Activated CD4-positive, alpha-beta T cell treated with anti-CD3 and anti-CD28 coated beads, Interleukin-2, amount 50 U/mL, for 1 hour (primary cell): ENCODE results near the gene RASSF7.

Source experiments
- DNase-seq: peaks from one replicate; pipeline ENCODE4 v3.0.0-alpha.2; 2020

Gene RASSF7

GRCh38 chr11:611001-611996 lies 50.5 kb downstream of the RASSF7 start:
- no peak for DNase-seq

GRCh38 chr11:612201-612960 lies 51.6 kb downstream of the RASSF7 start:
- no peak for DNase-seq

GRCh38 chr11:612961-613300 lies 52.2 kb downstream of the RASSF7 start:
- DNase-seq: no peak

- DNase-seq: peak; percentile 85
These were observed 52.7 kb downstream of the RASSF7 start for GRCh38 chr11:613369-613968.
